Activated naive CD4-positive, alpha-beta T cell treated with anti-CD3 and anti-CD28 coated beads, Interleukin-2, amount 50 U/mL, for 24 hours (primary cell): Measurements from ENCODE around the gene MRPL54.
"Not testable (repeated sequence)": the region's sequence is repeated elsewhere in the genome, so short reads cannot be mapped to it uniquely, and the experiment has no call there.

Experiments
- H3K27ac Mint-ChIP-seq: one replicate; pipeline ENCODE4 v1.8.0; 2021; ENCODE audit warnings: mild to moderate bottlenecking, mixed read lengths
- H3K27me3 Mint-ChIP-seq: one replicate; pipeline ENCODE4 v1.8.0; 2021; ENCODE audit warnings: mixed read lengths
- H3K36me3 Mint-ChIP-seq: one replicate; pipeline ENCODE4 v1.8.0; 2021; ENCODE audit warnings: mixed read lengths
- H3K4me1 Mint-ChIP-seq: one replicate; pipeline ENCODE4 v1.8.0; 2021; ENCODE audit warnings: mixed read lengths
- H3K4me3 Mint-ChIP-seq: one replicate; pipeline ENCODE4 v1.8.0; 2021; ENCODE audit warnings: mild to moderate bottlenecking, mixed read lengths
- H3K9me3 Mint-ChIP-seq: one replicate; pipeline ENCODE4 v1.8.0; 2021; ENCODE audit warnings: mixed read lengths

Gene MRPL54

DNA sequence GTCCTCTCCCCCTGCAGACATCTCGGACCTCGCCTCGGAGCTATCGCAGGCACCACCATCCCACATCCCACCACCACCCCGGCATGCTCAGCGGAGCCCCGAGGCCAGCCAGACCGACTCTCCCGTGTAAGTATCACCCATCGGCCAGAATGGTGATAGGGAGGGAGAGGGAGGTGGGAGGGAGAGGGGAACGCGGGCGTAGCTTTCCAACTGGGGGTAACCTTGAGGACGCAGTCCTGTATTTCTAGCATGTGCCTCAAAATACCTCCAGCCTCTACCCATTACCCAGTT, 28.2 kb upstream of the MRPL54 start:
- no peaks in the 10 kb centered on the region for H3K27me3 Mint-ChIP-seq
- peaks cover 20% of the 10 kb centered on the region for H3K4me1 Mint-ChIP-seq
- H3K27ac Mint-ChIP-seq: no peak overlapping the region
- no peaks in the 10 kb centered on the region for H3K9me3 Mint-ChIP-seq
- no peak overlapping the region for H3K4me3 Mint-ChIP-seq
- peaks cover 10% of the 10 kb centered on the region for H3K36me3 Mint-ChIP-seq

DNA sequence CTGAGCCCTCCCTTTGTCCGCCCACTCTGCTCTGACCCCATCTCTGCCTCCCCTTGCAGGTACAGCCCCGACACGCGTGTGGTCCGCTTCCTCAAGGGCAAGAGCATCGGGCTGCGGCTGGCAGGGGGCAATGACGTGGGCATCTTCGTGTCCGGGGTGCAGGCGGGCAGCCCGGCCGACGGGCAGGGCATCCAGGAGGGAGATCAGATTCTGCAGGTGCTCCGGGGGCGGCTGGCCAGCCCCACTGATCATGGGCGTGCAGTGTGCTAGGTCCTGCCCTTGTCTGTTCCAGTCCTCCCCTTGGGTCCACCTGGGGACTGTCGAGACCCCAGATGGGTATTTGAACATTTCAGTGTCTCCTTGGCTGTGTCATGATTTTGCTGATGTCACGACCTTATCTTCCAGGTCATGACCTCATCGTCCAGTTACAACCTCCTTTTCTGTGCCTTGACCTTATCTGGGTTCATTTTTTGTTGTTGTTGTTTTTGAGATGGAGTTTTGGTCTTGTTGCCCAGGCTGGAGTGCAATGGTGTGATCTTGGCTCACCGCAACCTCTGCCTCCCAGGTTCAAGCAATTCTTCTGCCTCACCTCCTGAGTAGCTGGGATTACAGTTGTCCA, 26.3 kb upstream of the MRPL54 start:
- H3K27ac Mint-ChIP-seq: no peak overlapping the region
- H3K36me3 Mint-ChIP-seq: peaks cover 10% of the 10 kb centered on the region
- no peaks in the 10 kb centered on the region for H3K27me3 Mint-ChIP-seq
- H3K4me1 Mint-ChIP-seq: peaks cover 26% of the 10 kb centered on the region
- H3K4me3 Mint-ChIP-seq: no peak overlapping the region
- no peaks in the 10 kb centered on the region for H3K9me3 Mint-ChIP-seq

DNA sequence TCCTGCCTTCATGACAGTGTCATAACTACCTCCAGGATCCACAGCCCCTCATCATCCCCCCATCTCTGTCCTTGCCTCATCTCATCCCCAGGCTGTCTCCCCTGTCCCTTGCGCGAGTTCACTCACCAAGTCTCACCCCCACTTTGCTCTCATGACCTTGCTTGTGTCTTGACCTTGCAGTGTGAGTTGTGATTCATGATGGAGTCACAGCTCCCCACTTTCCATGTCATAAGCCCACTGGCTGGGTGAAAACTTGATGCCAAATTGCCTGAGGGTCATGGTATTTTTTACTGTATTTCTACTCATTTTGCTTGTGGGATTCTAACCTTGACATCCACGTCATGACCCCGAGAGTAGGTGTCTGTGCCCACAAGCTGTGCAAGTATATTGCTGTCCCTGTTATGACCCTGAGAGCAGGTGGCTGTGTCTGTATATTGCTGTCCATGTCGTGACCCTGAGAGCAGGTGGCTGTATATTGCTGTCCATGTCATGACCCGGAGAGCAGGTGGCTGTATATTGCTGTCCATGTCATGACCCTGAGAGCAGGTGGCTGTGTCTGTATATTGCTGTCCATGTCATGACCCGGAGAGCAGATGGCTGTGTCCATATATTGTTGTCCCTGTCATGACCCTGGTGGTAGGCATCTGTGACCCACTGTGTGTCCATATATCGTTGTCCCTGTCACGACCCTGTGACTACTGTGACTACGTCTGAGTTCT, 24.8 kb upstream of the MRPL54 start:
- Mint-ChIP-seq H3K9me3 (no peaks in the 10 kb centered on the region), H3K27ac (peak overlapping the region; percentile 9), H3K4me1 (peaks cover 26% of the 10 kb centered on the region), H3K36me3 (peaks cover 7% of the 10 kb centered on the region), H3K27me3 (no peaks in the 10 kb centered on the region), H3K4me3 (no peak overlapping the region)

DNA sequence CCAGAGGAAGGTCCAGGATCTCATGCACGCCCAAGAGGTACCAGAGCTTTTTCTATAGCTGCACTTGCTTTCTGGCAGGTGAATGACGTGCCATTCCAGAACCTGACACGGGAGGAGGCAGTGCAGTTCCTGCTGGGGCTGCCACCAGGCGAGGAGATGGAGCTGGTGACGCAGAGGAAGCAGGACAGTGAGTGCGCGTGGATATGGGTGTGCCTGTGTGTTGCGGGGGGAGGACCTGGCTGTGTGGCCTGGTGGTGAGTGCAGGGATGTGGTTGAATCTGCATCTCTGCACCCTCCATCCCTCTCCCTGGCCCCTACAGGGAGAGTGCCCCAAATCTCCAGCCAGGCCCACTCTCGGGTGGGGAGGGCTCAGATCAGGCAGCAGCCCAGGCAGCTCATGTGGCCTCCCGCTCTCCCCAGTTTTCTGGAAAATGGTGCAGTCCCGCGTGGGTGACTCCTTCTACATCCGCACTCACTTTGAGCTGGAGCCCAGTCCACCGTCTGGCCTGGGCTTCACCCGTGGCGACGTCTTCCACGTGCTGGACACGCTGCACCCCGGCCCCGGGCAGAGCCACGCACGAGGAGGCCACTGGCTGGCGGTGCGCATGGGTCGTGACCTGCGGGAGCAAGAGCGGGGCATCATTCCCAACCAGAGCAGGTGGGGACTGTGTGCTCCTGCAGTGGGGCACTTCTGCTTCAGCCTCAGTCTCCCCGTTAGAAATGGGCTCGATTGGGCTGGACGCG, 23.8 kb upstream of the MRPL54 start:
- Mint-ChIP-seq H3K27ac (peak overlapping the region; percentile 41), H3K36me3 (peaks cover 6% of the 10 kb centered on the region)

DNA sequence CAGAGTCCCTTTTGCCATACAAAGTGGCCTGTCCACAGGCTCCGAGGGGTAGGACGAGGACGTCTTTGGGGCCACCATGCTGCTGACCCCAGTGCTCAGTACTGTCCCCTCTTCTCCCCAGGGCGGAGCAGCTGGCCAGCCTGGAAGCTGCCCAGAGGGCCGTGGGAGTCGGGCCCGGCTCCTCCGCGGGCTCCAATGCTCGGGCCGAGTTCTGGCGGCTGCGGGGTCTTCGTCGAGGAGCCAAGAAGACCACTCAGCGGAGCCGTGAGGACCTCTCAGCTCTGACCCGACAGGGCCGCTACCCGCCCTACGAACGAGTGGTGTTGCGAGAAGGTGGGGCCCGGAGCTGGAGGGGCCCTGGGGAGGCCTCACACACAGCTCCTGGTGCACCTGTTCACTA, 22.1 kb upstream of the MRPL54 start:
- Mint-ChIP-seq H3K9me3 (no peaks in the 10 kb centered on the region), H3K4me3 (no peak overlapping the region), H3K27me3 (no peaks in the 10 kb centered on the region), H3K4me1 (peaks cover 26% of the 10 kb centered on the region), H3K27ac (no peak overlapping the region), H3K36me3 (peaks cover 6% of the 10 kb centered on the region)

More for the DNA sequence above, 23.8 kb upstream of the MRPL54 start:
- H3K4me1 Mint-ChIP-seq: peaks cover 26% of the 10 kb centered on the region
- no peaks in the 10 kb centered on the region for H3K27me3 Mint-ChIP-seq
- H3K9me3 Mint-ChIP-seq: no peaks in the 10 kb centered on the region
- no peak overlapping the region for H3K4me3 Mint-ChIP-seq

DNA sequence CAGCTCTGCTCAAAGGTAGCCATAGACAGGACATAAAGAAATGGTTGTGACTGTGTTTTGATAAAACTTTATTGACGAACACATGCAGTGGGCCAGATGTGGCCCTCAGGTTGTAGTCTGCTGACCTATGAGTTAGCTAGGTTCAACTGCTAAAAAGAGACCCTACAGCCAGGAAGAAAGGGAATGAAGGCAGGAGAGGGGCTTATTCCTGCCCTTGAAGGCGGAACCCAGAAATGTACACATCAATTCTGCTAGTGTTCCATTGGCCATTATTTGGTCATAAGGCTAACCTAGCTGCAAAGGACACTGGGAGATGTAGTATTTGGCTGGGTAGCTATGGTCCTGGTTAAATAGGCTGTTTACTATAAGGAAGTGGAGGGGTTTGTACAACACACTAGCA, 19.0 kb upstream of the MRPL54 start:
- Mint-ChIP-seq H3K4me3 (no peak overlapping the region), H3K36me3 (no peaks in the 10 kb centered on the region), H3K27me3 (no peaks in the 10 kb centered on the region), H3K9me3 (no peaks in the 10 kb centered on the region), H3K4me1 (peaks cover 13% of the 10 kb centered on the region), H3K27ac (no peak overlapping the region)

DNA sequence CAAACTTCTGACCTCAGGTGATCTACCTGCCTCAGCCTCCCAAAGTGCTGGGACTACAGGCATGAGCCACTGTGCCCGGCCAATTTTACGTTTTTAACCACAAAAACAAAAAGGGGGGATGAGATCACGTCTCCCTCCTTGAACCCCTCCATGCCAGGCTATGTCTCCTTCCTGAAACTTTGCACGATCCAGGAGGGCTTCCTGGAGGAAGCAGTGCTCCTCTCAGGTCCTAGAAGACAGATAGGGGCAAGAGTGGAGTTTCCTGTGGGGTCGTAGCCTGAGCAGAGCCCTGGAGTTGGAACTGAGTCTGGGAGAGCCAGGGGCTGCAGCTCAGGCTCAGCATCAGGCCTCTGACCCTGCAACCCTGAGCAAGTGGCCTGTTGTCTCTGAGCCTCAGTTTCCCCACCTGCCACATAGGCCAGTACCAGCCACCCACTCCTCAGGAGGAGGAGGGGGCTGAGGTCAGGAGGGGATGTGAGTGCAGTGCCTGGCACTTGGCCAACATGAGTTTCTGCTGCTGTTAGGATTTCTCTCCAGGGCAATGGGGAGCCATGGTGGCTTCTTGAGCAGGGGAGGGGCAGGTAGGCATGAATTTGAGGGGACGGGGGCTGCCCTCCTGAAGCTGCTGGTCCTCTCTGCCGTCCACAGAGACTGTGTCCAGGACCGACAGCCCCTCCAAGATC, 17.0 kb upstream of the MRPL54 start:
- peaks cover 6% of the 10 kb centered on the region for H3K36me3 Mint-ChIP-seq
- H3K27me3 Mint-ChIP-seq: no peaks in the 10 kb centered on the region
- H3K4me3 Mint-ChIP-seq: no peak overlapping the region
- no peaks in the 10 kb centered on the region for H3K9me3 Mint-ChIP-seq
- H3K27ac Mint-ChIP-seq: no peak overlapping the region
- H3K4me1 Mint-ChIP-seq: no peaks in the 10 kb centered on the region

DNA sequence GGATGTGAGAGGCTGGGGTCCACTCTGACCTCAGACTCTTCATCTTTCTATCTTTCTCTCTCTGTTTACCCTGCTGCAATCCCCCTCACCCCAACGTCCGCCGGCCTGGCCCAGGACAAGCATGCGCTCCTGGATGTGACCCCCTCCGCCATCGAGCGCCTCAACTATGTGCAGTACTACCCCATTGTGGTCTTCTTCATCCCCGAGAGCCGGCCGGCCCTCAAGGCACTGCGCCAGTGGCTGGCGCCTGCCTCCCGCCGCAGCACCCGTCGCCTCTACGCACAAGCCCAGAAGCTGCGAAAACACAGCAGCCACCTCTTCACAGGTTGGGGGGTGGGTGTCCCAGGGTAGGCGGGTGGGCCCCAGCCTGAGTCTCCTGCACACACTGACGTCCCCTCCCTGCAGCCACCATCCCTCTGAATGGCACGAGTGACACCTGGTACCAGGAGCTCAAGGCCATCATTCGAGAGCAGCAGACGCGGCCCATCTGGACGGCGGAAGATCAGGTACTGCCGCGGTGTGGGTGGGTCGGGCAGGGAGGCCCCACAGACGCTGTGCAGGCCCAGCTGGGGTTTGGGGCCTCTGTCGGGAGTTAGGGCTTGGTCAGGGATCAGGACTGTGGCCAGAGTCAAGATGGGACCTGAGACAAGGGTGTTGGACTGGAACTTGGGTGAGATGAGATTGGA, 16.0 kb upstream of the MRPL54 start:
- no peaks in the 10 kb centered on the region for H3K4me1 Mint-ChIP-seq
- H3K9me3 Mint-ChIP-seq: no peaks in the 10 kb centered on the region
- peaks cover 8% of the 10 kb centered on the region for H3K36me3 Mint-ChIP-seq
- H3K27ac Mint-ChIP-seq: no peak overlapping the region
- no peak overlapping the region for H3K4me3 Mint-ChIP-seq
- no peaks in the 10 kb centered on the region for H3K27me3 Mint-ChIP-seq

DNA sequence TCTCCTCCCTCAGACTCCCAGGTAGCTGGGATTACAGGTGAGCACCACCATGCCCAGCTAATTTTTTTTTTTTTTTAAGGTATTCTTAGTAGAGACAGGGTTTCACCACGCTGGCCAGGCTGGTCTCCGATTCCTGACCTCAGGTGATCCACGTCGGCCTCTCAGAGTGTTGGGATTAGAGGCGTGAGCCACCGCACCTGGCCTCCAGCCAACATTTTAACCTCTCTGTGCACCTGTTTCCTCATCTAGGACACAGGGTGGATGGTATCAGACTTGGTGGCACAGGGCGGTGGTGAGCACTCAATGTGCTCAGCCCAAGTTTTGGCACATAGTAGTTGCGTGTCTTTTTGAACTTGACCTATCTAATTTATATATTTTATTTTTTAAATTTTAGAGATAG, 13.5 kb upstream of the MRPL54 start:
- H3K36me3 Mint-ChIP-seq: peaks cover 8% of the 10 kb centered on the region
- no peaks in the 10 kb centered on the region for H3K9me3 Mint-ChIP-seq
- no peak overlapping the region for H3K4me3 Mint-ChIP-seq
- no peaks in the 10 kb centered on the region for H3K27me3 Mint-ChIP-seq
- no peaks in the 10 kb centered on the region for H3K4me1 Mint-ChIP-seq
- H3K27ac Mint-ChIP-seq: no peak overlapping the region

DNA sequence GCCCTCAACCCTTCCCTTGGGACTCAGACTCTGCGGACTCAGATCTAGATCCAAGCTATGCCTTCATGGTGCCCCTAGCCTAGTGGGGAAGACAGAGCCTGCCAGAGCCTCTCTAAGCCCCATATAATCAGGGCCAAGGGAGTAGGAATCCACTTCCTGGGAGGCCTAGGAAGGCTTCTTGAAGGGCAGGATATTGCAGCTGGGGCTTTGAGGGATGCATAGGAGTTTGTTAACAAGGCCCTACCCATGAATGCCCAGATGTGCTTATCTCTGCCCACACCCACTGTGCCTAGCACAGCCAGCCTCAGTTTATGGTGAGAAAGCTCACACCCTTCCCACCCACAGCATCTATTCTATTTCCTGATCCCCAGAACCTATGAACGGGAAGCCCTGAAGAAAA, 12.3 kb upstream of the MRPL54 start:
- no peaks in the 10 kb centered on the region for H3K27me3 Mint-ChIP-seq
- no peak overlapping the region for H3K27ac Mint-ChIP-seq
- H3K36me3 Mint-ChIP-seq: peaks cover 13% of the 10 kb centered on the region
- no peaks in the 10 kb centered on the region for H3K9me3 Mint-ChIP-seq
- peaks cover 10% of the 10 kb centered on the region for H3K4me1 Mint-ChIP-seq
- H3K4me3 Mint-ChIP-seq: no peak overlapping the region

DNA sequence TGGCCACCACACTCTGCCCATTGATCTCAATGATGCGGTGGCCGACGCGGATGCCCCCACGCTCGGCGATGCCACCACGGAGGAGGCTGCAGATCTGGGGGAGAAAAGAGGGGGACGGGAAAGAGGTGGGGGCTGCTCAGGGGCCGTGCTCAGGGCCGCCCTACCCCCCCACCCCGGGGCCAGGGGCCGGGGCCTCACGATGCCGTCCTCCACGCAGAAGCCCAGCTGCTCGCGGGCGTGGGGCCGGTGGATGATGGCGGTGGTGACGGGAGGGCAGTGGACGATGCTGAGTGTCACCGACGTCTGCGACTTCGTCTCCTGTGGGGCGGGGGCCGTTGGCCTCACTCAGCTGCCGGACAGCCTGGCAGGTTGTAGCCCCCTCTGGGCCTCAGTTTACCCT, 11.2 kb upstream of the MRPL54 start:
- Mint-ChIP-seq H3K27me3 (no peaks in the 10 kb centered on the region), H3K27ac (no peak overlapping the region), H3K36me3 (peaks cover 13% of the 10 kb centered on the region), H3K4me3 (no peak overlapping the region), H3K9me3 (no peaks in the 10 kb centered on the region), H3K4me1 (peaks cover 17% of the 10 kb centered on the region)

DNA sequence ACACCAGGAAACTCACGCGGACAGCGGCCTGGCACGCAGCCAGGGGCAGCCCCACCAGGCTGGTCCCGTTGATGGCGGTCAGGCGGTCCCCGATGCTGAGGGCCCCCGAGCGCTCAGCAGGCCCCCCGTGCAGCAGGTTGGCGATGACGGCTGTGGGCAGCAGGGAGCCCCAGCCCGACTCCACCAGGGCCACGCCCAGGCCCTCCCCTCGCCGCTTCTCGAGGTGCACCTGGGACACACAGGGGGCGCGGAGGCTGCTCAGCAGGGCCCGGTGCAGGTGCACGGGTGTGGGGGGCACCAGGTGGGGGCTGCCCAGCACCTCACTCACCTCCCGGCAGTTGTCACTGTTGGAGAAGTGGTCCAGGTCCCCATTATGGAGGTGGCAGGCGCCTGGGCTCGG, 10.0 kb upstream of the MRPL54 start:
- peaks cover 21% of the 10 kb centered on the region for H3K4me1 Mint-ChIP-seq
- H3K4me3 Mint-ChIP-seq: no peak overlapping the region
- H3K9me3 Mint-ChIP-seq: no peaks in the 10 kb centered on the region
- no peaks in the 10 kb centered on the region for H3K27me3 Mint-ChIP-seq
- H3K27ac Mint-ChIP-seq: no peak overlapping the region
- peaks cover 13% of the 10 kb centered on the region for H3K36me3 Mint-ChIP-seq

DNA sequence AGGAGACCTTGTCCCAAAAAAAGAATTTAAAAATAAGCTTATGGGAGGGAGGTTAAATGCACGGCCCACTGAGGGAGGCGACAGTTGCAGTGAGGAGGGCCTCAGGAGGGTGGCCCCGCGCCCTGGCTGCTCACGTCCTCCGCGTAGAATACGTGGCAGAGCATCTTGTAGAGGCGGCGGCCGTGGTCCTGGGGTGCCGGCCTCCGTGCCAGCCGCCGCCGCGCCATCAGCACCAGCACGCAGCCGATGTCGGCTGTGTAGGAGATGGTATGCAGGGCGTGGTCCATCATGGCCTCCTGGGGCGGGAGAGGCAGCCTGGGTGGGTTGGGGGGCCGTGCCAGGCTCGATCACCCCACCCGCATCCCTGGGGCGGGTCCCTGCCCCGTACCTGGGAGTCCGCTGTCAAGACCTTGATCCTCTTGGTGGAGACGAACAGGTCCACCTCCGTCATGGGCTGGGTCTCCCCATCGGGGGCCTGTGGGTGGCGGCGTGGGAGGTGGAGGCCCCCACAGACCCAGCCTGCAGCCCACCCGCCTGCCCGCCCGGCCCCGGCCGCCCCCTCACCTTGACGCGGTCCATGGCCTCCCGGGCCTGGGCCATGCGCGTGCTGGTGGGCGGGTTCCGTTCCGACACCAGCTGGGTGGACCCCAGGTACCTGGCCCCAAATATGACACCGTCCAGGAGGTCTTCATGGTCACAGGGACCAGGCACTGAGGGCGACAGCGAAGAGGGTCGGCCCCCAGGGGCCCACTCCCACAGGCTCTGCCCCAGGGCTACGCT, 8.7 kb upstream of the MRPL54 start:
- Mint-ChIP-seq H3K36me3 (peaks cover 13% of the 10 kb centered on the region), H3K27me3 (no peaks in the 10 kb centered on the region), H3K4me1 (peaks cover 22% of the 10 kb centered on the region), H3K9me3 (no peaks in the 10 kb centered on the region), H3K27ac (no peak overlapping the region), H3K4me3 (no peak overlapping the region)

DNA sequence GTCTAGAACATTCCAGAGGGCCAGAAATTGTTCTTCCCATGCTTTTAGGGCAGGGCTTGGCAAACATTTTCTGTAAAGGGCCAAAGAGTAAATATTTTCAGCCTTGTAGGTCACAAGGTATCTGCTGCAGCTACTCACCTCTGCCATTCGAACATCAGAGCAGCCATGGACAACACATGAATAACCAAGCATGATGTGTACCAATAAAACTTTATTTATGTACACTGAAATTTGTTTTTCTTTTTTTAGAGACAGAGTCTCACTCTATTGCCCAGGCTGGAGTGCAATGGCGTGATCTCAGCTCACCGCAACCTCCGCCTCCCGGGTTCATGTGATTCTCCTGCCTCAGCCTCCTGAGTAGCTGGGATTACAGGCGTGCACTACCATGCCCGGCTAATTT, 4.8 kb upstream of the MRPL54 start:
- not testable (repeated sequence) for H3K27me3 Mint-ChIP-seq, H3K9me3 Mint-ChIP-seq, H3K27ac Mint-ChIP-seq, H3K36me3 Mint-ChIP-seq, H3K4me3 Mint-ChIP-seq
- H3K4me1 Mint-ChIP-seq: peaks cover 44% of the 10 kb centered on the region

DNA sequence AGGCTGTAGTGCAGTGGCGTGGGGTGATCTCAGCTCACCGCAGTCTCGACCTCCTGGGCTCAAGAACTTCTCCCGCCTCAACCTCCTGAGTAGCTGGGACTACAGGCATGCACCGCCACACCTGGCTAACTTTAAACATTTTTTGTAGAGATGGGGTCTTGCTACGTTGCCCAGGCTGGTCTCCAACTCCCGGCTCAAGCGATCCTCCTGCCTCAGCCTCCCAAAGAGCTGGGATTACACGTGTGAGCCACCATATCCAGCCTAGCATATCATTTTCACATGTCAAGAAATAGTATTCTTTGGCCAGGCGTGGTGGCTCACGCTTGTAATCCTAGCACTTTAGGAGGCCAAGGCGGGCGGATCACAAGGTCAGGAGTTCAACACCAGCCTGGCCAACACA, 4.2 kb upstream of the MRPL54 start:
- not testable (repeated sequence) for H3K9me3 Mint-ChIP-seq, H3K27me3 Mint-ChIP-seq, H3K4me3 Mint-ChIP-seq, H3K27ac Mint-ChIP-seq
- Mint-ChIP-seq H3K36me3 (peaks cover 11% of the 10 kb centered on the region), H3K4me1 (peaks cover 50% of the 10 kb centered on the region)
